ENCODE results near the gene ERH.

GRCh38 chr14:69404883-69405282 is 6.8 kb upstream of the ERH start:
- TF ChIP-seq CTCF (conservative IDR thresholded peaks at IDR 0.05) (no peak), ZFX (IDR thresholded peaks at IDR 0.05) (no peak)

All from C4-2B (cell line).